ENCODE results near the gene UBE2E2. TPM values are rescaled to one million over a fixed set of nuclear protein-coding genes. Genes with fewer than 3 reads are reported as not detected.

The UBE2E2 gene
- total and polyA plus RNA-seq, 2 of the 13 experiments (the other 11 are each of a cell fraction or from before 2014, with no cell fraction given) = 0.77 to 1.5 TPM

- no TSS peak for BruUV-seq (replicated peaks)
- Histone ChIP-seq H3K4me2 (ENCODE audit: low read depth, low read length) (no peak overlapping the region), H3K4me3 (replicated peaks in 1 of 3; ENCODE audit: insufficient read depth in 1 of 3, low read depth in 2 of 3, low read length in 3 of 3) (no peak overlapping the region), H3K9ac (ENCODE audit: insufficient read depth, low read depth, low read length) (no peak overlapping the region), H3K9me3 (ENCODE audit: low read length) (no peaks in the 10 kb centered on the region), H3K4me1 (ENCODE audit: insufficient read depth, low read length) (no peaks in the 10 kb centered on the region), H3K27ac (ENCODE audit: extremely low read length, insufficient read depth, low read length) (no peak overlapping the region), H3K36me3 (replicated peaks in 1 of 2; ENCODE audit: control insufficient read depth in 1 of 2, insufficient read depth in 2 of 2, low read length in 2 of 2) (no peaks in the 10 kb centered on the region), H3K79me2 (ENCODE audit: insufficient read depth, low read length) (no peaks in the 10 kb centered on the region), H4K20me1 (ENCODE audit: insufficient read depth, low read length) (no peaks in the 10 kb centered on the region), H2AFZ (ENCODE audit: low read length) (no peak overlapping the region), H3K27me3 (ENCODE audit: control insufficient read depth in 1 of 2, insufficient read depth in 2 of 2, low read length in 2 of 2) (no peaks in the 10 kb centered on the region)
- ATAC-seq (no peak), DNase-seq (ENCODE audit: low spot score) (no peak), FAIRE-seq (no peak)
- ChIA-PET POLR2A (no interaction called here), CTCF (ENCODE audit: low intra/inter-chr PET ratio, low total read pairs) (no interaction called here)
- intact Hi-C loops (cut with micrococcal nuclease; ENCODE audit: unreplicated experiment) (no loop called here), in situ Hi-C loops (cut with HindIII; ENCODE audit: extremely low pct_ligation_motif_present, low pct_unique_long_range_greater_than_20kb) (no loop called here)
- TF ChIP-seq NFKBIZ (CRISPR knock-in tag; IDR thresholded peaks at IDR 0.05) (no peak), NR2C2 (CRISPR knock-in tag; IDR thresholded peaks at IDR 0.05; ENCODE audit: borderline replicate concordance) (no peak), NRL (CRISPR knock-in tag; IDR thresholded peaks at IDR 0.05; ENCODE audit: borderline replicate concordance) (no peak), TAF15 (IDR thresholded peaks at IDR 0.05; ENCODE audit: low read depth, low read length, poor library complexity, severe bottlenecking) (no peak), CEBPB (IDR thresholded peaks at IDR 0.05; ENCODE audit: borderline replicate concordance, low read depth, low read length) (no peak)
- TF ChIP-seq, protein P1, sequence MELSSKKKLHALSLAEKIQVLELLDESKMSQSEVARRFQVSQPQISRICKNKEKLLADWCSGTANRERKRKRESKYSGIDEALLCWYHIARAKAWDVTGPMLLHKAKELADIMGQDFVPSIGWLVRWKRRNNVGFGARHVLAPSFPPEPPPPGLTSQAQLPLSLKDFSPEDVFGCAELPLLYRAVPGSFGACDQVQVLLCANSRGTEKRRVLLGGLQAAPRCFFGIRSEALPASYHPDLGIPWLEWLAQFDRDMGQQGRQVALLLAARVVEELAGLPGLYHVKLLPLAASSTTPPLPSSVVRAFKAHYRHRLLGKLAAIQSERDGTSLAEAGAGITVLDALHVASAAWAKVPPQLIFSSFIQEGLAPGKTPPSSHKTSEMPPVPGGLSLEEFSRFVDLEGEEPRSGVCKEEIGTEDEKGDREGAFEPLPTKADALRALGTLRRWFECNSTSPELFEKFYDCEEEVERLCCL (CRISPR knock-in tag; IDR thresholded peaks at IDR 0.05; ENCODE audit: borderline replicate concordance) = no peak
- TF ChIP-seq, protein P2, sequence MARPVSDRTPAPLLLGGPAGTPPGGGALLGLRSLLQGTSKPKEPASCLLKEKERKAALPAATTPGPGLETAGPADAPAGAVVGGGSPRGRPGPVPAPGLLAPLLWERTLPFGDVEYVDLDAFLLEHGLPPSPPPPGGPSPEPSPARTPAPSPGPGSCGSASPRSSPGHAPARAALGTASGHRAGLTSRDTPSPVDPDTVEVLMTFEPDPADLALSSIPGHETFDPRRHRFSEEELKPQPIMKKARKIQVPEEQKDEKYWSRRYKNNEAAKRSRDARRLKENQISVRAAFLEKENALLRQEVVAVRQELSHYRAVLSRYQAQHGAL (CRISPR knock-in tag; IDR thresholded peaks at IDR 0.05; ENCODE audit: not compliant biosample characterization) = no peak
- TF ChIP-seq, protein P3, sequence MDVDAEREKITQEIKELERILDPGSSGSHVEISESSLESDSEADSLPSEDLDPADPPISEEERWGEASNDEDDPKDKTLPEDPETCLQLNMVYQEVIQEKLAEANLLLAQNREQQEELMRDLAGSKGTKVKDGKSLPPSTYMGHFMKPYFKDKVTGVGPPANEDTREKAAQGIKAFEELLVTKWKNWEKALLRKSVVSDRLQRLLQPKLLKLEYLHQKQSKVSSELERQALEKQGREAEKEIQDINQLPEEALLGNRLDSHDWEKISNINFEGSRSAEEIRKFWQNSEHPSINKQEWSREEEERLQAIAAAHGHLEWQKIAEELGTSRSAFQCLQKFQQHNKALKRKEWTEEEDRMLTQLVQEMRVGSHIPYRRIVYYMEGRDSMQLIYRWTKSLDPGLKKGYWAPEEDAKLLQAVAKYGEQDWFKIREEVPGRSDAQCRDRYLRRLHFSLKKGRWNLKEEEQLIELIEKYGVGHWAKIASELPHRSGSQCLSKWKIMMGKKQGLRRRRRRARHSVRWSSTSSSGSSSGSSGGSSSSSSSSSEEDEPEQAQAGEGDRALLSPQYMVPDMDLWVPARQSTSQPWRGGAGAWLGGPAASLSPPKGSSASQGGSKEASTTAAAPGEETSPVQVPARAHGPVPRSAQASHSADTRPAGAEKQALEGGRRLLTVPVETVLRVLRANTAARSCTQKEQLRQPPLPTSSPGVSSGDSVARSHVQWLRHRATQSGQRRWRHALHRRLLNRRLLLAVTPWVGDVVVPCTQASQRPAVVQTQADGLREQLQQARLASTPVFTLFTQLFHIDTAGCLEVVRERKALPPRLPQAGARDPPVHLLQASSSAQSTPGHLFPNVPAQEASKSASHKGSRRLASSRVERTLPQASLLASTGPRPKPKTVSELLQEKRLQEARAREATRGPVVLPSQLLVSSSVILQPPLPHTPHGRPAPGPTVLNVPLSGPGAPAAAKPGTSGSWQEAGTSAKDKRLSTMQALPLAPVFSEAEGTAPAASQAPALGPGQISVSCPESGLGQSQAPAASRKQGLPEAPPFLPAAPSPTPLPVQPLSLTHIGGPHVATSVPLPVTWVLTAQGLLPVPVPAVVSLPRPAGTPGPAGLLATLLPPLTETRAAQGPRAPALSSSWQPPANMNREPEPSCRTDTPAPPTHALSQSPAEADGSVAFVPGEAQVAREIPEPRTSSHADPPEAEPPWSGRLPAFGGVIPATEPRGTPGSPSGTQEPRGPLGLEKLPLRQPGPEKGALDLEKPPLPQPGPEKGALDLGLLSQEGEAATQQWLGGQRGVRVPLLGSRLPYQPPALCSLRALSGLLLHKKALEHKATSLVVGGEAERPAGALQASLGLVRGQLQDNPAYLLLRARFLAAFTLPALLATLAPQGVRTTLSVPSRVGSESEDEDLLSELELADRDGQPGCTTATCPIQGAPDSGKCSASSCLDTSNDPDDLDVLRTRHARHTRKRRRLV (CRISPR knock-in tag; IDR thresholded peaks at IDR 0.05) = no peak
- 14% methylated on average over 5 of the region's 5 CpGs for WGBS (ENCODE audit: low lambda C conversion rate)
Measured at GRCh38 chr3:23217872-23218554, 14.9 kb downstream of the UBE2E2 start.

Data from HepG2 (cell line).